ENCODE results near the gene EPB41.

DNA sequence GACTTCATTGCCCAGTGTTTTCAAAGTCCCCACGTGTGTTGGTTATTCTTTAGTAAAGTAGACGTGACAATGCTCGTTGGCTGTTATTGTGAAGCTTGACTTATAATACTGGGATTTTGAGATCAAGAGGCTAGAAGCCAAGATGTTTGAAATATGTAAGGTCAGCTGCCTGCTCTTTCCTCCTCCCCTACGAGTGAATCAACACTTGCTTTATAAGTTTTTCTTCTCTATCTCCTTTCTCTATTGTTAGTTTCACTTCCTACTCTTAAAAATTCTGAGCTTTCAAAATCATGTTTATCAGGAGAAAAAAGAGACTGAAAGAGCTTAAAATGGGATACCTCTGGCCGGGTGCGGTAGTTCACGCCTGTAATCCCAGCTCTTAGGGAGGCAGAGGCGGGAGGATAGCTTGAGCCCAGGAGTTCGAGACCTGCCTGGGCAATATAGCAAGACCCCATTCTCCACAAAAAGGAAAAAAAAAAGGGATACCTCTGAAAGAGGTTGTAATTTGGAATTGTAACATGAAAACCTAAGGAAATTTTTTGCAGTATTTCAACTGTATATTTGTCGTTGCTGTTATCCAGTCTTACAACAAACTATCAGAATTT is 72.0 kb downstream of the EPB41 start:
- TF ChIP-seq, protein P1, sequence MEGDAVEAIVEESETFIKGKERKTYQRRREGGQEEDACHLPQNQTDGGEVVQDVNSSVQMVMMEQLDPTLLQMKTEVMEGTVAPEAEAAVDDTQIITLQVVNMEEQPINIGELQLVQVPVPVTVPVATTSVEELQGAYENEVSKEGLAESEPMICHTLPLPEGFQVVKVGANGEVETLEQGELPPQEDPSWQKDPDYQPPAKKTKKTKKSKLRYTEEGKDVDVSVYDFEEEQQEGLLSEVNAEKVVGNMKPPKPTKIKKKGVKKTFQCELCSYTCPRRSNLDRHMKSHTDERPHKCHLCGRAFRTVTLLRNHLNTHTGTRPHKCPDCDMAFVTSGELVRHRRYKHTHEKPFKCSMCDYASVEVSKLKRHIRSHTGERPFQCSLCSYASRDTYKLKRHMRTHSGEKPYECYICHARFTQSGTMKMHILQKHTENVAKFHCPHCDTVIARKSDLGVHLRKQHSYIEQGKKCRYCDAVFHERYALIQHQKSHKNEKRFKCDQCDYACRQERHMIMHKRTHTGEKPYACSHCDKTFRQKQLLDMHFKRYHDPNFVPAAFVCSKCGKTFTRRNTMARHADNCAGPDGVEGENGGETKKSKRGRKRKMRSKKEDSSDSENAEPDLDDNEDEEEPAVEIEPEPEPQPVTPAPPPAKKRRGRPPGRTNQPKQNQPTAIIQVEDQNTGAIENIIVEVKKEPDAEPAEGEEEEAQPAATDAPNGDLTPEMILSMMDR (IDR thresholded peaks at IDR 0.05): no peak
- TF ChIP-seq SMC3 (IDR thresholded peaks at IDR 0.05; ENCODE audit: low read depth, low read length): no peak

Data from SK-N-SH (cell line).